SU-DHL-6 (cell line): ENCODE measurements around the gene FGFR3.

ENCODE experiments used
- EZH2phosphoT487 ChIP-seq: fragments of 200-600 bp; sonication (generic), shearing (Covaris generic); conservative IDR thresholded peaks from 2 replicates; pipeline ENCODE4 v1.6.1; 2018; ENCODE audit warnings: mild to moderate bottlenecking, antibody characterized with exemption, low read length, moderate library complexity, mixed read lengths
- TF ChIP-seq, protein P1 (sequence below): fragments of 200-600 bp; sonication (generic); IDR thresholded peaks from one replicate; pipeline ENCODE4 v1.5.1; 2017; ENCODE audit warnings: antibody characterized with exemption, mild to moderate bottlenecking, low read length, moderate library complexity; ENCODE audit not compliant: insufficient read depth, poor library complexity, severe bottlenecking

DNA sequence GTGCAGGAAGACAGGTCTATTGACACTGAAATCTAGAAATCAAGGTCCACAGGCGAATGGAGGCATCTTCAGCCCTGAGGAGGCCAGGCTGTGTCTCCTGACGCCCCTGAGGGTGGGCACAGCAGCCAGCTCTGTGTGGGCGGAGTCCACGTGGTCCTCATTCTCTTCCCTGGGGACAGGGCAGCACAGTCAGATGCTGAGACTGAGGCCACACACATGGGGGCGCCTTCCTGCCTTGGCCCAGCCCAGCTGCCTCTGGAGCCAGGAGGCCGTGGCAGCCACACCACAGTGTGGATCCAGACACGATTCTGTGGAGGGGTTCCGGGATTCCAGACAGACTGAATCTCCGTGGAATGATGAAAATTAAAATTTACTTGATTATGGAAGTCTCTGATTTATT is 20.8 kb downstream of the FGFR3 start:
- TF ChIP-seq, protein P1, sequence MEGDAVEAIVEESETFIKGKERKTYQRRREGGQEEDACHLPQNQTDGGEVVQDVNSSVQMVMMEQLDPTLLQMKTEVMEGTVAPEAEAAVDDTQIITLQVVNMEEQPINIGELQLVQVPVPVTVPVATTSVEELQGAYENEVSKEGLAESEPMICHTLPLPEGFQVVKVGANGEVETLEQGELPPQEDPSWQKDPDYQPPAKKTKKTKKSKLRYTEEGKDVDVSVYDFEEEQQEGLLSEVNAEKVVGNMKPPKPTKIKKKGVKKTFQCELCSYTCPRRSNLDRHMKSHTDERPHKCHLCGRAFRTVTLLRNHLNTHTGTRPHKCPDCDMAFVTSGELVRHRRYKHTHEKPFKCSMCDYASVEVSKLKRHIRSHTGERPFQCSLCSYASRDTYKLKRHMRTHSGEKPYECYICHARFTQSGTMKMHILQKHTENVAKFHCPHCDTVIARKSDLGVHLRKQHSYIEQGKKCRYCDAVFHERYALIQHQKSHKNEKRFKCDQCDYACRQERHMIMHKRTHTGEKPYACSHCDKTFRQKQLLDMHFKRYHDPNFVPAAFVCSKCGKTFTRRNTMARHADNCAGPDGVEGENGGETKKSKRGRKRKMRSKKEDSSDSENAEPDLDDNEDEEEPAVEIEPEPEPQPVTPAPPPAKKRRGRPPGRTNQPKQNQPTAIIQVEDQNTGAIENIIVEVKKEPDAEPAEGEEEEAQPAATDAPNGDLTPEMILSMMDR: no peak
- no peak for TF ChIP-seq EZH2phosphoT487
